NCI-H2107 (cell line): ENCODE data around the gene MAP3K19.
"Not testable (repeated sequence)": the region's sequence is repeated elsewhere in the genome, so short reads cannot be mapped to it uniquely, and the experiment has no call there.

Experiments
- DNase-seq: peaks from one replicate; lab custom pipeline; 2025; lab: John Stamatoyannopoulos, UW

The MAP3K19 gene

DNA sequence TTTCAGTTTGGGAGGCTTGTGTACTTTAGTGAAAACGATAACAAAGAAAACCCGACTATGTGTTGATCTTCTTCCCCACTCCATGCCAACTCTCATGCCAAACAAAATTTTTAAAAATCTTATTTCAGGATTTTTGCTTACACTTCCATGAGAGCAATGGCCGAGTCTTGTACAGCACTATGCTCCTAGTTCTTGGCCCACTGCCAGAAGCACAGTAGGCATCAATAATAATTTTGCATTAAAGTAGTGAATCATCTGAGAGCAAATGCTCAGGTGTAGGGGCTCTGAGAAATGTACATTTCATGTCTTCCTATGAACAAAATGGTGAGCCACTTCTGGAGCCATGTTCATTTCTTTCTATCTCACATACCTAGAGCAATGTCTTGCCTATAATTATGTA, 62.2 kb downstream of the MAP3K19 start:
- DNase-seq = no peak

DNA sequence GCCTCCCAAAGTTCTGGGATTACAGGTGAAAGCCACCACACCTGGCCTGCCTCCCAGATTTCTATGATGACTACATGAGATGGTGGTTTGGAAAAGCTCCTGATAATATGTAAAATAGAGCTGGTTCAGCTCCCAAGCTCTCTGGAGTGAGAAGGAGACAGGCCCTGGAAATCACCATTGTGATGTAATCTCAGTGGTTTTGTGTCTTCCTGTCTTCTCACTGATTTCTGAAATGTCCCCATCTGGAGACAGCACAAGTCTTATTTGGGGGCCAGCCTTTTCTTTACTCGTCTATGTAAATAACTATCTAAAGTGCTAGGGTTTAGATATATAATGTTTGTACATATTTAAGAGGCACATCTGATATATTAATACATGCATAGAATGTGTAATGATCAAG, 64.6 kb downstream of the MAP3K19 start:
- DNase-seq = no peak

- no peak for DNase-seq
These were observed 66.6 kb downstream of the MAP3K19 start for GRCh38 chr2:134980639-134981038.

DNA sequence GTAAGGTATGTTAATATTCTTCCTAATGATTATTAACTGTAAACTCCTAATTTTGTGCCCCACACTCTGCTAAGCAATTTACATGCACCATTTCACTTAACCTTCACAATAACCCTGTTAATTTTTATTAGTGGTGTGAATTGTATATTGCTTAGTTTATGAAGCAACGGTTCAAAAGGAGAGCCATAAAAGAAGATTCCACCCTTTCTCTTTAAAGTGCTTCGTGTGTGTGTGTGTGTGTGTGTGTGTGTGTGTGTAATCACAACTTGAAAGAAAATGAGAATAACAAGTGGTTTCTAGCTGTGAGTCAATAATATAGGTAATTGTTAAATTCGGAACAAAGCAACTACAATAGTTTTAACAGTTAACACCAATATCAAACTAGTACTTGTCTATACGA, 68.0 kb downstream of the MAP3K19 start:
- DNase-seq = no peak

DNA sequence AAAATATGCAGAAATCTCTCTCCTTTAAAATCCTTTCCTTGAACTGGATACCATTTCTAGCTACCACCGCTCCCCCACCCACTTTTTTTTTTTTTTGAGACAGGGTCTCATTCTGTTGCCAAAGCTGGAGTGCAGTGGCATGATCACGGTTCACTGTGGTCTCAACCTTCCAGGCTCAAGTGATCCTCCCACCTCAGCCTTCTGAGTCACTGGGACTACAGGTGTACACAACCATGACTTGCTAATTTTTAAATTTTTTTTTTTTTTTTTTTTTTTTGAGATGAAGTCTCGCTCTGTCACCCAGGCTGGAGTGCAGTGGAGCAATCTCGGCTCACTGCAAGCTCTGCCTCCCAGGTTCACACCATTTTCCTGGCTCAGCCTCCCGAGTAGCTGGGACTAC, 70.1 kb downstream of the MAP3K19 start:
- DNase-seq = not testable (repeated sequence)

GRCh38 chr2:134976074-134976702, 71.1 kb downstream of the MAP3K19 start:
- no peak for DNase-seq

GRCh38 chr2:134975281-134976009, 71.8 kb downstream of the MAP3K19 start:
- no peak for DNase-seq

GRCh38 chr2:134973241-134974138, 73.8 kb downstream of the MAP3K19 start:
- DNase-seq = no peak

GRCh38 chr2:134967166-134967565, 80.1 kb downstream of the MAP3K19 start:
- DNase-seq = not testable (repeated sequence)

- DNase-seq = no peak
These were observed 89.8 kb downstream of the MAP3K19 start for GRCh38 chr2:134957477-134957876.

GRCh38 chr2:134955744-134956143, 91.5 kb downstream of the MAP3K19 start:
- DNase-seq = no peak

- DNase-seq = no peak
These were observed 93.2 kb downstream of the MAP3K19 start for GRCh38 chr2:134954065-134954464.

- DNase-seq = no peak
These were observed 94.6 kb downstream of the MAP3K19 start for GRCh38 chr2:134952608-134953007.

DNA sequence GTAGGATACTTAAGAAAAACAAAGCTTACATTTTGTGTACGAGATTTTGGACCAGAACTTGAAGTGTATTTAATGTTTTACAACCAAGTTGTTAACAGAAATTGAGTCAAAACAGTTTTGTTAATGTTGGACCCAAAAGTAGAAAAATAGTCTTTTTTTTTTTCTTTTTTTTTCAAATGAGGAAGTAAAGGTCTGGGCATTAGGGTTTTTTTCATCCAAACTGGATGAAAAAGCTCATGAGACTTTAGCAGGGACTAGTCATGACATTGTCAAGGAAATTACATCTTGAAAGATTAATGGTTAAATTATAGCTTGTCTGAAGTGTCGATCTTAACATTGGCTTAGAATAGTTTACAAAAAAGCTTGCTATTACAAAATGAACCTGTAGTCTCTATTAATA, 96.4 kb downstream of the MAP3K19 start:
- DNase-seq = no peak

- DNase-seq = no peak
These were observed 97.1 kb downstream of the MAP3K19 start for GRCh38 chr2:134949981-134950708.

DNA sequence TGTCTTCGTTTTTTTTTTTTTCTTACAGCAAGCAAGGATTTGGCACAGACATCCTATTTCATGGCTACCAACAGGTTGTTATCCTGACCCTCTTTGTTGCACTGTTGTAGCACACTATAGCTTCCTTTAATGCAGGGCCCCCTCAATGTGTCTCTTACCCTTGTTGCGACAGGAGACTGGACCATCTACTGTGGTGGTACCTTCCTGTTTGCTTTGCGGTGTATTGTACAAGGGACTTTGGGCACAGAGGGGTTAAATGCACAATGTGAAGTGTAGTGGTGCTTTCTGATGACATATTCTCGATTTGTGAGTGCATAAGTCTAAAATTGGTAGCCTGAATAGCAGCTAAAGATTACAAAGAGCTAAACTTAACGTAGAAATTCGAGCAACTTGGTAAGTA, 101.2 kb downstream of the MAP3K19 start:
- DNase-seq = no peak

DNA sequence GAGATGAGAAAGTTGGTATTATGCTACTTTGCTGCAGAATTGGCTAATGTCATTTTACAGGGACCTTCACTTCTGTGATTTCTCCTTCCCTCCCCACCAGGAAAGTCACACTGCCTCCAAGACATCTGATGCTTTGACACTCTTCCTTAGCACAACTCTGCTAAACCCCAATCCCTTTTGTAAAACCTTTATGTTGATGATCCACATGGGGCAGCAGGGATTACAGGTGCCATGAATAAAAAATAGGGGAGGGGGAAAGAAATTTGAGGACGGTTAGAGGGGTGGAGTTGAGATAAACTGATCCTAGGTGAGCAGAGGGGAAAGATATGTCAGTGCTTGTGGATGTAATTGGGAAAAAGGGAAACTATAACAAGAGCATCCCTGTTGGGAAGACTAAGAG, 102.3 kb downstream of the MAP3K19 start:
- no peak for DNase-seq

- DNase-seq = no peak
These were observed 103.7 kb downstream of the MAP3K19 start for GRCh38 chr2:134943540-134943939.

- DNase-seq = no peak
These were observed 110.6 kb downstream of the MAP3K19 start for GRCh38 chr2:134936691-134937090.

GRCh38 chr2:134934641-134935040, 112.6 kb downstream of the MAP3K19 start:
- no peak for DNase-seq

DNA sequence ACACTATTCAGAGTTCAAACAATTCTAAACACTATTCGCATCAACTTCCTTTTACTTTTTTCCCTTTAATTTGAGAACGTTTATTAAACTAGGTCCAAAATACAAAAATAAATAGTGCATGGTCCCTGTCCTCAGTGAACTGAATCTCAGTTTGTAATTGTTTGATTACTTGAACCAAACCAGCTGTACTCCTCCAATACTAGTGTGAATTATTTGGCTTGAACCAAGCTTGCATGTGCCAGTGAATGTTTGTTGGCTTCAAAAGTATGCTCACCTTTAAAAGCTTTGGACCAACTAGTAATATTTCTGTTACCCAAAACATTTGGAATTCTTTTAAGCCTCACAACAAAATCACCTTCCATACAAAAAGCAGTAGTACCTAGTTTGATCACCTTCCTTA, 113.1 kb downstream of the MAP3K19 start:
- no peak for DNase-seq

DNA sequence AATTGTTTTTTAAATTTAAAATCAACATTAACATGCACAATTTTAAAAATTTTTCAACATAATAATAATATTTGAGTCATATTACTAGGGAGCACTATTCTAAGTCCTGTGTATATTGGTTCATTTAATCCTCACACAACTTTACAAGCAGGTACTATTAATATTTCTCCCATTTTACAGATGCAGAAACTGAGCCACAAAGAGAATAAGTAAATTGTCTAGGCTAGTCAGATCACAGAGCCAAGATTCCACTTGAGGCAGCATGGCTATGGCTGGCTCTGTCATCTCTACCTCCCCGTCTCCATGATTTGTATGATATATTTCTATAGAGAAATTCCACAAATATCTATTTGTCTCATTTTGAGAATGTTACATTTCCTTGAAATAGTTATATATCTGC, 113.5 kb downstream of the MAP3K19 start:
- no peak for DNase-seq
